SJSA1 (cell line): Measurements from ENCODE around the gene ACSM5. TPM values are rescaled to one million over a fixed set of nuclear protein-coding genes. Genes with fewer than 3 reads are reported as not detected.
"Not testable (repeated sequence)": the region's sequence is repeated elsewhere in the genome, so short reads cannot be mapped to it uniquely, and the experiment has no call there.

Source experiments
- DNase-seq, 2 experiments: peaks; one replicate each; pipeline ENCODE4 v3.0.0-alpha.2; 2015 to 2020; ENCODE audit warnings: low spot score in 2 of 2, low read depth in 1 of 2
- H3K27ac ChIP-seq: fragments of 250-450 bp; sonication (Bioruptor Pico); 2 replicates; pipeline ENCODE4 v1.5.1; 2020; ENCODE audit warnings: mild to moderate bottlenecking, moderate library complexity
- H3K27me3 ChIP-seq: fragments of 250-450 bp; sonication (Bioruptor Pico); replicated peaks from 2 replicates; pipeline ENCODE4 v1.5.1; 2020; ENCODE audit warnings: mild to moderate bottlenecking, moderate library complexity
- H3K36me3 ChIP-seq: fragments of 250-450 bp; sonication (Bioruptor Pico); 2 replicates; pipeline ENCODE4 v1.5.1; 2020; ENCODE audit warnings: mild to moderate bottlenecking
- H3K4me1 ChIP-seq: fragments of 250-450 bp; sonication (Bioruptor Pico); replicated peaks from 2 replicates; pipeline ENCODE4 v1.6.1; 2021; ENCODE audit warnings: mild to moderate bottlenecking
- H3K4me3 ChIP-seq: fragments of 250-450 bp; sonication (Bioruptor Pico); 2 replicates; pipeline ENCODE4 v1.5.1; 2020; ENCODE audit warnings: mild to moderate bottlenecking
- H3K9me3 ChIP-seq: fragments of 250-450 bp; sonication (Bioruptor Pico); replicated peaks from 2 replicates; pipeline ENCODE4 v1.5.1; 2020; ENCODE audit warnings: mild to moderate bottlenecking
- total RNA-seq: library from RNA; depleted of rRNA; stranded (reverse); fragments of >200 nt; shearing (Covaris generic); gene quantifications from 2 replicates; pipeline ENCODE4 v1.2.3, GENCODE V29; 2014

The ACSM5 gene
- total RNA-seq, 1 experiment from 2014 or later, result not detected

DNA sequence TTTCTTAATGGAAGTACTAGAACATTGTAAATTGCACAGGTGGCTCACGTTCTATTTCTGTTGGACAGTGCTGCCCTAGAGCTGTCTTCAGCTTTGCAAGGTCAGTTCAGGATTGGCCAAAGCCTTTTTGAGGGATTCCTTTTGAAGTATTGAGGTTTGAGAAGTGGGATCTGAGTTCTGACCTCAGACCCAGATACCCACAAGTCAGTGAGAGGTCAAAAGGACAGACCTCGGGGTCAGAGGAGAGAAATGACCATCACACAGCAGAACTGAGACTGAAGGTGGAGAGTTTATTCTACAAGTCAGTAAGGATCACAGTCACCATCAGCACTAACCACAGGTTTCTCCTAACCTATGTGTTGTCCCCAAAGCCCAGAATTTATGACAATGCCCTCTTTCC, 1.7 kb downstream of the ACSM5 start:
- H3K9me3 ChIP-seq, result no peaks in the 10 kb centered on the region
- no peak for DNase-seq
- no peaks in the 10 kb centered on the region for H3K4me1 ChIP-seq
- no peaks in the 10 kb centered on the region for H3K27me3 ChIP-seq
- no peak overlapping the region for H3K4me3 ChIP-seq
- no peak overlapping the region for H3K27ac ChIP-seq
- H3K36me3 ChIP-seq, result no peaks in the 10 kb centered on the region

DNA sequence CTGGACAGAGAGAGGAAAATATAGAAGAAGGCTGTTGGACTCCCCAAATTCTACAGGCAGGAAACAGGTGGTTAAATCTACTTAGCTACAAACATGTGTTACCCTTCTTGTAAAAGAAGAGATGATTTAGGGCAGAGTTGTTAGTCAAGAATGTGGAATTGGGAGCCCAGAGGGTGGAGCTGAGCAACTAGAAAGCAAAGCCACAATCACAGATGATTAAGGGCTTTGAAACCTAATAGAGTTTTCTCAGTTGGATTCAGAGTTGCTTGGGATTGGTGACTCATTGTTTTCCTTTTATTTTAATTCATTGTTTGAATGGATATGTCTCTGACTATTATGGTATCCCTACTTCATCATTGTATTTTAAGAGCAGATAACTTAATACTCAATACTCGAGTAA, 6.2 kb downstream of the ACSM5 start:
- no peaks in the 10 kb centered on the region for H3K27me3 ChIP-seq
- DNase-seq, result no peak
- H3K9me3 ChIP-seq, result no peaks in the 10 kb centered on the region
- no peaks in the 10 kb centered on the region for H3K36me3 ChIP-seq
- H3K27ac ChIP-seq, result no peak overlapping the region
- no peaks in the 10 kb centered on the region for H3K4me1 ChIP-seq
- no peak overlapping the region for H3K4me3 ChIP-seq

DNA sequence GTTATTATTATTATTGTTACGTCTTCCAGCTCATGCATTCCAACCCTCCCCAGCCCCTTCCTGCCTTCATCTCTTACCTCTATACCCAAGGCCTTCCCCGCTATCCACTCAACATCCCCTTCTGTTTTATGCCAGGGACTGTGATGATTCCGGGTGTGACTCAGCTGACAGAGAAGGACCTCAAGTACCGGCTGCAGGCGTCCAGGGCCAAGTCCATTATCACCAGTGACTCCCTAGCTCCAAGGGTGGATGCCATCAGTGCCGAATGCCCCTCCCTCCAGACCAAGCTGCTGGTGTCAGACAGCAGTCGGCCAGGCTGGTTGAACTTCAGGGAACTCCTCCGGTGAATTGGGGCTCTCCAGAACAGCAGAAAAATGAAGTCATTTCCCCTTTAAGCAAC, 9.8 kb downstream of the ACSM5 start:
- not testable (repeated sequence) for H3K36me3 ChIP-seq, H3K27ac ChIP-seq, H3K27me3 ChIP-seq, DNase-seq, H3K4me3 ChIP-seq, H3K9me3 ChIP-seq, H3K4me1 ChIP-seq

DNA sequence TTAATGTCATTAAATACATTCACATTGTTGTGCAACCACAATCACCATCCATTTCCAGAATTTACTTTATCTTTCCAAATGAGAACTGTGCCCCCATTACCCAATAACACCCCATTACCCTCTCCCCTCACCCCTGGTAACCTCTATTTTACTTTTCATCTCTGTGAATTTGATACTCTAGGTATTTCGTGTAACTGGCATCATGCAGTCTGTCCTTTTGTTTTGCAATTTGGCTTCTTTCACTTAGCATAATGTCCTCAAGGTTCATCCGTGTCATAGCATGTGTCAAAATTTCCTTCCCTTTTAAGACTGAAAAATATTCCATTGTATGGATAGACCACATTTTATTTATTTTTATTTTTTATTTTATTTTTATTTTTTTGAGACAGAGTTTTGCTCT, 12.4 kb downstream of the ACSM5 start:
- H3K4me3 ChIP-seq, H3K27me3 ChIP-seq, H3K36me3 ChIP-seq, DNase-seq, H3K4me1 ChIP-seq, H3K9me3 ChIP-seq, H3K27ac ChIP-seq: not testable (repeated sequence)

DNA sequence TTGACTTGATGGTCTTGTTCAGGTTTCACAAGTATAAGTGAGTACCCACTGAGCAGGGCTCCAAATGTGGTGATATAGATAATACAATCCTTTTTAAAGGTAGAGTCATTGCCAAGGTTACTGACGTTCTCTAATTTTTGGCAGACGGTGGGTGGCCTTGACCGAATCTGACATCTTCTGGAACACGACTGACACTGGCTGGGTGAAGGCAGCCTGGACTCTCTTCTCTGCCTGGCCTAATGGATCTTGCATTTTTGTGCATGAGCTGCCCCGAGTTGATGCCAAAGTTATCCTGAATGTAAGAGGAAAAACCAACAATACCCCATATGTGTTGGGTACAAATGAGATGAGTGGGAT, 14.4 kb downstream of the ACSM5 start:
- H3K9me3 ChIP-seq, DNase-seq: not testable (repeated sequence)

DNA sequence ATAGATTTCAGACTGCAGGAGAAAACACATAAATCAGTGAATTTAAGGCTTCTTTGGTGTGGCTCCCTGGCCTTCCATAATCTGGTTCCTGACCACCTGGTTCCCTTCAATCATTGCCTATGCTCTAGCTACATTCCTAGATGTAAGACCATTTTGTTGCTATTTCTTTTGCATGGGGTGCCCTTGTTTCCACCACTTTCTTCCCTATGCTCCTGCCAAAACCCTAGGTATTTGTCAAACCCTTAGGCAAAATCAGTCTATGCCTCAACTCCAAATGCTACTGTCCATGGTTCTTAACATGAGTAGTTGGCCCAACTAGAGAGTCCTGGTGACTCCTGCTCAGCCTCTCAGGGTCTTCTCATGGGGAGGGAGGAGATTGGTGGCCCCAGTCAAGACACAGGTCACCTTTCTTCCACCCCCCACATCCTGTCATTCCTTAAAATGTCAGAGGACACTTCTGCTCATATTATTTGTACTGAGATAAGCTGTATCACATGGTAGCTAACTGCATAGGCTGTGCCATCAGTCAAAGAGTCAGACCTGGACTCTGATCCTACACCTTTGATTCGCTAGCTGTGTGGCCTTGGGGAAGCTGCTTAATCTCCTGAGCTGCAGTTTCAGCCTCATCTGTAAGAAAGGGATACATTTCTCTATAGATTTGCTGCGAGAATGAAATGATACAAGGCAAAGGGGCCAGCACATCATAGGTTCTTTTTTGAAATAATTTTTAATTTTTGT, 15.0 kb downstream of the ACSM5 start:
- no peak for DNase-seq
- Histone ChIP-seq H3K27me3 (no peaks in the 10 kb centered on the region), H3K9me3 (no peaks in the 10 kb centered on the region), H3K27ac (no peak overlapping the region), H3K4me3 (no peak overlapping the region), H3K4me1 (no peaks in the 10 kb centered on the region), H3K36me3 (no peaks in the 10 kb centered on the region)

More for the DNA sequence above, 14.4 kb downstream of the ACSM5 start:
- not testable (repeated sequence) for H3K36me3 ChIP-seq, H3K4me3 ChIP-seq, H3K27me3 ChIP-seq, H3K27ac ChIP-seq, H3K4me1 ChIP-seq

DNA sequence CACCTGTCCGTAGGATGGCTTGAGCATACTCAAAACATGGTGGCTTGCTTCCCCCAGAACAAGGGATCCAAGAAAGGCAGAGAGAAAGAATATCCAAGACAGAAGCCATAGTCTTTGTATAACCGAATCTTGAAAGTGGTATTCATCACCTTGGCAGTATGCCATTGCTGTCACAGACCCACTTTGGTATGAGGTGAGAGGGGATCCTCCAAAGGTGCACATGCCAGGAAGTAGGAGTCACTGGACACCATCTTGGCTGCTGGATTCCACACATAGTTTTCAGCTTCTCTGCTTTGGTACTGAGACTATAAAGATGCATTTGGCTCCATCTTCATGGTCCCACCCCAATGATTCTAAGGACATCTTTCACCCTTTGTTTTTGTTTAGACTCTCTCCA, 18.1 kb downstream of the ACSM5 start:
- DNase-seq, H3K9me3 ChIP-seq, H3K36me3 ChIP-seq, H3K27ac ChIP-seq, H3K27me3 ChIP-seq, H3K4me1 ChIP-seq, H3K4me3 ChIP-seq: not testable (repeated sequence)

DNA sequence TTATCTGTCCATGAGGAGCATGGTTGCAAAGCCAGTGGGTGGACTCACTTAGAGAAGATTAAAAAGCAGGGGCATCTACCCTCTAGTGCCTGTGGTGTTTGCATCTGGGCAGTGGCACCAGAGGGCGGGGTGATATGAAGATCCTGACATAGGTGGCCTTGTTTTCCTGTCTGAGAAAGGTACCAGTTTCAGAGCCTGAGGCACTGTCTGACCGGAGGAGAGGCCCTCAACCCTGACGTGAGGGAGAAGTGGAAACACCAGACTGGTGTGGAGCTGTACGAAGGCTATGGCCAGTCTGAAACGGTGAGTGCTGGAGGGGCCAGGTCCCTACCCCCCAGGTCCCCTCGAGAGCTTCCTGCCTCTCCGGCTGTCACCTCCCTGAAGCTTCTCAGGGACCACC, 20.2 kb downstream of the ACSM5 start:
- H3K9me3 ChIP-seq, H3K4me1 ChIP-seq, H3K36me3 ChIP-seq, DNase-seq, H3K4me3 ChIP-seq, H3K27me3 ChIP-seq, H3K27ac ChIP-seq: not testable (repeated sequence)

DNA sequence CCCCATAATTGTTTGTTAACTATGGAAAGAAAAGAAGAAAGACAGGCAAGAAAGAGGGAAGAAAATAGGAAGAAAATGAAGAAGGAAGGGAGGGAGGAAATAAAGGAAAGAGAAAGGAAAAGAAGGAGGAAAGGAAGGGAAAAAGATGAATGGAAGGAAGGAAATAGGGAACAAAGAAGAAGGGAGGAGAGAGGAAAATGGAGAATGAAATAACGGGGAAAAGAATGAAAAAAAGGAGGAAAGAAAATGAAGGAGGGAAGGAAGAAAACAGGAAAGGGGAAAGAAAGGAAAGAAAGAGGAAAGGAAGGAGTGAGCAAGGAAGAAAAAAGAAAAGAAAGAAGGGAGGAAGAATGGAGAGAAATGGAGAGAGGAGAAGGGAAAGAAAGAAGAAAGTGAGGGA, 21.1 kb downstream of the ACSM5 start:
- H3K9me3 ChIP-seq, H3K4me1 ChIP-seq, H3K27me3 ChIP-seq, DNase-seq, H3K4me3 ChIP-seq, H3K27ac ChIP-seq, H3K36me3 ChIP-seq: not testable (repeated sequence)

DNA sequence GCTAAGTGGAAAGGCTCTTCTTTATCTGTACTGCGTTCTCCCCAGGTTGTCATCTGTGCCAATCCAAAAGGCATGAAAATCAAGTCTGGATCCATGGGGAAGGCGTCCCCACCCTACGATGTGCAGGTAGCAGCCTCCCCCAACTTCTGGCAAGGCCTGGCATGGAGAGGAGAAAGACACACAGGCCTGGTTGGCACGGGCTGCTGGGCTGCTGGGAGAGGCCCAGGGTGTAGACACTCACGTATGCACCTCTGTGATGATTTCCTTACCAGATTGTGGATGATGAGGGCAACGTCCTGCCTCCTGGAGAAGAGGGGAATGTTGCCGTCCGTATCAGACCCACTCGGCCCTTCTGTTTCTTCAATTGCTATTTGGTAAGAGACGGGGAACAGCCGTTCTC, 21.6 kb downstream of the ACSM5 start:
- Histone ChIP-seq H3K27ac (no peak overlapping the region), H3K4me3 (no peak overlapping the region), H3K36me3 (no peaks in the 10 kb centered on the region), H3K27me3 (no peaks in the 10 kb centered on the region), H3K9me3 (no peaks in the 10 kb centered on the region), H3K4me1 (no peaks in the 10 kb centered on the region)
- DNase-seq, result no peak

DNA sequence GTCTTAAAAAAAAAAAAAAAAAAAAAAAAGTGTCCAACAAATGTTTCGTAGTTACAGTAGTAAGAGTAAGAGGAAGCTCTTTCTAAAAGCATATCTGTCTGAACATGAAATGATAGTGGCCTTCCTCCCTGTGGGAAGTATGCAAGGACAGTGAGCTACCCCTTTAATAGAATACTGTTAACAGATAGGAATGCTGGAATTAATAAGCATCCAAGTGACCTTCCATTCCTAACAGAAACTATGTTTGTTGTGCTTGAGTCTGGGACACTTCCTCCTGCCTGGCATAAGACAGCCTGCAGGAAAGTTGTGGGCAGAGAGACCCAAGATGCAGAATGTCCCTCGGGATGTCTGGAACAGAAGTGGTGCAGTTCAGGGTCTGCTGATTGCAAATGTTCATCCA, 29.6 kb downstream of the ACSM5 start:
- not testable (repeated sequence) for DNase-seq

DNA sequence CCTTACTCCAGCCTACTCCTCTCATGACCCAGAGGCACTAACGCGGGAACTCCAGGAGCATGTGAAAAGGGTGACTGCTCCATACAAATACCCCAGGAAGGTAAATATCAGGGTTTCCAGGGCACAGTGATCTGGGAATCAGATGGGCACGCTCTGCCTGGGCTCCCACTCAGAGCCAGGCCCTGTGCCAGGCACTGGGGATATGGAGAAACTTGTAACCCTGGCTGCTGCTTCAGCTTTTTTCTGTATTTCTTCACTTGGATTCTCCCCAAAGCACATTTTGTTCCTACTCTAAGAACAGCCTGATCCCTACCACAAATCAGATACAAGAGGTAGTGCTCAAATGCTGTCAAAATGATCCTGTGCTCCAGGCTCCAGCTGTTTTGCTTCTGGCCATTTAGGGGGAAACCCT, 30.5 kb downstream of the ACSM5 start:
- not testable (repeated sequence) for H3K27me3 ChIP-seq, H3K27ac ChIP-seq, H3K4me1 ChIP-seq, H3K4me3 ChIP-seq, H3K36me3 ChIP-seq, H3K9me3 ChIP-seq, DNase-seq

More for the DNA sequence above, 29.6 kb downstream of the ACSM5 start:
- not testable (repeated sequence) for H3K9me3 ChIP-seq, H3K27me3 ChIP-seq, H3K4me3 ChIP-seq, H3K36me3 ChIP-seq, H3K27ac ChIP-seq, H3K4me1 ChIP-seq

DNA sequence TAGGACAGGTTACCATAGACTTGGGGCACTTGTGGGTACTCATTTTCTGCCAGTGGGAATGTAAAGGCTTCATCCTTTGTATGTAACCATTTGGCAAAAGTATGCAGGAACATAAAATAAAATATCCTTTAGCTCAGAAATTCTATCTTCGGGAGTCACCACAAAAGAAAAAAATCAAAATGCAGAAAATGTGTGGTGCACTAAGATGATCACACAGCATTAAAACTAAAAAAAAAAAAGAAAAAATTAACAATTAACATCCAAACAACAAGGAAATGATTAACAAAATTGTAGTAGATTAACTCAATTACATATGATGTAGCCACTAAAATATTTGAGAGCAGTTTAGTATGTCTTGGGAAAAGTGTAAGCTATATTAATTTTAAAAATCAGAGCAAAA, 31.4 kb downstream of the ACSM5 start:
- H3K27me3 ChIP-seq, H3K9me3 ChIP-seq, H3K4me3 ChIP-seq, DNase-seq, H3K4me1 ChIP-seq, H3K36me3 ChIP-seq, H3K27ac ChIP-seq: not testable (repeated sequence)

DNA sequence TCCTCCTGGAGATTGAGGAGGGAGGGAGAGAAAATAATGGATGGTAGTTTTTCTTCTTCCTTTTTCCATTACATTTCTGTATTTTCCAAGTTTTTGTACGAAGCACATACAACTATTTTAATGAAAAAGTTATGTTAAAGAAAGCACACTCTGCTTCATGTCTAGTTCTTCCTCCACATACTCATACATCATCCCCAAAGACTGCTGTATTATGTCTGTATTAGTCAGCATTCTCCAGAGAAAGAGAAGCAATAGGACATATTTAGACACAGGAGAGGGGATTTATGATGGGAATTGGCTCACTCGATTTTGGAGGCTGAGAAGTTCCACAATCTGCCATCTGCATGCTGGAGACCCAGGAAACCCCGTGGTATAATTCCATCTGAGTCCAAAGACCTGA, 31.9 kb downstream of the ACSM5 start:
- Histone ChIP-seq H3K4me3 (no peak overlapping the region), H3K27me3 (no peaks in the 10 kb centered on the region), H3K4me1 (no peaks in the 10 kb centered on the region), H3K9me3 (no peaks in the 10 kb centered on the region), H3K36me3 (no peaks in the 10 kb centered on the region), H3K27ac (no peak overlapping the region)
- DNase-seq, result no peak

DNA sequence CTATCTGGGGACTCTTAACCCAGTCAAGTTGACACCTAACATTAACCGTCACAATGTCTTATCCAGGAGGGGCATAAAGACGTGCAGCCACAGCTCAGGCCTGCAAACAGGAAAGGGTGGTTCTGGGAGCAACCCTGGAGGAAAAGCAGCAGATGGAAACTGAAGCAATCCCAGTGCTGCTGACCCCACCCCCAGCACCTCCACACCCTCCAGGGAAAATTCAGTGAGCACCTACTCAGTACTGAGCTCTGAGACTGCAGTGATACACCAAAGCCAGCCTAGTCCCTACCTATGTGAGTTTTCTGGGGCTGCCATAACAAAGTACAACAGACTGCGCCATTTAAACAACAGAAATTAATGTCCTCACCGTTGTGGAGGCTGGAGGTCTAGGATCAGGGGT, 32.5 kb downstream of the ACSM5 start:
- H3K4me1 ChIP-seq, DNase-seq, H3K36me3 ChIP-seq, H3K4me3 ChIP-seq, H3K27me3 ChIP-seq, H3K27ac ChIP-seq, H3K9me3 ChIP-seq: not testable (repeated sequence)
